ENCODE data around the gene CDC73. TPM values are rescaled to one million over a fixed set of nuclear protein-coding genes. Genes with fewer than 3 reads are reported as not detected.

CDC73 gene
- total and polyA plus RNA-seq, 3 donors from 2014 or later, result 31.4 to 47.1 (median 39.6) TPM

DNA sequence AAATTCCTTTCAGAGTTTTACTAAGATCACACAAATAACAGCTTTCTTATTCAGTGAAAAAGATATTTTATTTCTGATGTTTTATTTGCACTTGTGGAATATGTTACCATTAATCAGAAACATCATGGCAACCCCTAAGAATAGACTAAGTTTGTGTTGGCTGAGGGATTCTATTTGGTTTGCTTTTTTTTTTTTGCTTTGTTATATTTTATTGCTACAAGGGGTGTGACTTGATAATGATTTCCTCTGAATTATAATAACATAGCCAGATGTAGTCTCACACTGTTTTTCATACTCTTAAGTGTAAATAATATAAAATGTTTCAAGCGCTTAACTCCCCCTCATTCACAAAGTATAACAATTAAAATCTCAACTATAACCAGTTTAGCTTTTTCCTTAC is 36.6 kb upstream of the CDC73 start:
- TF ChIP-seq, protein P1, sequence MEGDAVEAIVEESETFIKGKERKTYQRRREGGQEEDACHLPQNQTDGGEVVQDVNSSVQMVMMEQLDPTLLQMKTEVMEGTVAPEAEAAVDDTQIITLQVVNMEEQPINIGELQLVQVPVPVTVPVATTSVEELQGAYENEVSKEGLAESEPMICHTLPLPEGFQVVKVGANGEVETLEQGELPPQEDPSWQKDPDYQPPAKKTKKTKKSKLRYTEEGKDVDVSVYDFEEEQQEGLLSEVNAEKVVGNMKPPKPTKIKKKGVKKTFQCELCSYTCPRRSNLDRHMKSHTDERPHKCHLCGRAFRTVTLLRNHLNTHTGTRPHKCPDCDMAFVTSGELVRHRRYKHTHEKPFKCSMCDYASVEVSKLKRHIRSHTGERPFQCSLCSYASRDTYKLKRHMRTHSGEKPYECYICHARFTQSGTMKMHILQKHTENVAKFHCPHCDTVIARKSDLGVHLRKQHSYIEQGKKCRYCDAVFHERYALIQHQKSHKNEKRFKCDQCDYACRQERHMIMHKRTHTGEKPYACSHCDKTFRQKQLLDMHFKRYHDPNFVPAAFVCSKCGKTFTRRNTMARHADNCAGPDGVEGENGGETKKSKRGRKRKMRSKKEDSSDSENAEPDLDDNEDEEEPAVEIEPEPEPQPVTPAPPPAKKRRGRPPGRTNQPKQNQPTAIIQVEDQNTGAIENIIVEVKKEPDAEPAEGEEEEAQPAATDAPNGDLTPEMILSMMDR (IDR thresholded peaks at IDR 0.05), result no peak
- TF ChIP-seq POLR2A (IDR thresholded peaks at IDR 0.05), result no peak
- WGBS, 2 donors, result 88 to 98% methylated on average over 1 of the region's 1 CpG
- Histone ChIP-seq H3K27me3 (no peaks in the 10 kb centered on the region), H3K36me3 (ENCODE audit: low read depth, missing control alignments) (peaks cover 3% of the 10 kb centered on the region), H3K4me1 (no peaks in the 10 kb centered on the region), H3K27ac (no peak overlapping the region), H3K4me3 (no peak overlapping the region), H3K9me3 (no peaks in the 10 kb centered on the region)
- no peak for DNase-seq
- intact Hi-C loops (cut with DNase I; ENCODE audit: low total_unique reads), result no loop called here

DNA sequence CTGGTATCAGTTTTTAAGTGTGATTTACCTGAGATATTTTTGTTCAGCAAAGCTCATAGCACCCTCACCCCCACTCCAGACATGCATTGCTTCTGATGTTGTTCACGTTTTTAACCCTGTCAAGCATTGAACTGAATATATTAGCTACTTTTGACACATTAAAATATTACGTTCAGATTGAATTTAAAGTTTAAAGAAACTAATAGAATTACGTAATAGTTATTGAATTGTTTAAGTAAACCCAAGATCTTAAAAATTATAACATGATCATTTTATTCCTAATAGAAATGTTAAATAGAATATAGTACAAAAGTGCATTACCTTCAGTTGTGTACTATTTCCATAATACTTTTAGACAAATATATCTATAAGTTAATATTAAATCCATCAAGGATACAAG is 35.5 kb upstream of the CDC73 start:
- intact Hi-C loops (cut with DNase I; ENCODE audit: low total_unique reads), result no loop called here
- Histone ChIP-seq H3K27me3 (no peaks in the 10 kb centered on the region), H3K9me3 (no peaks in the 10 kb centered on the region), H3K27ac (no peak overlapping the region), H3K36me3 (ENCODE audit: low read depth, missing control alignments) (no peaks in the 10 kb centered on the region), H3K4me3 (no peak overlapping the region), H3K4me1 (no peaks in the 10 kb centered on the region)
- no peak for DNase-seq
- WGBS, 2 donors, result 93% methylated on average over 3 of the region's 3 CpGs
- TF ChIP-seq POLR2A (IDR thresholded peaks at IDR 0.05), result no peak
- TF ChIP-seq, protein P1 (IDR thresholded peaks at IDR 0.05), result no peak

DNA sequence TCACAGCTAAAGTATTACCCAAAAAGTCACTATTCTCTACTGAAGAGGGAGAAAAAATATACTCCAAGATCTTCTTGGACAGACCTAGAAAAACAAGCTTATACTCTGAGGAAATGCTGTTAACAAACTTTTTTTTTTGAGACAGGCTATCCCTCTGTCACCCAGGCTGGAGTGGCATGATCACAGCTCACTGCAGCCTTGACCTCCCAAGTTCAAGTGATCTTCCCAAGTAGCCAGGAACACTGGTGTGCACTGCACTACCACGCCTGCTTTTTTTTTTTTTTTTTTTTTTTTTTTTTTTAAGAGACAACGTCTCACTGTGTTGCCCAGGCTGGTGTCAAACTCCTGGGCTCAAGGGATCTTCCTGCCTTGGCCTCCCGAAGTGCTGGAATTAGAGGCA is 33.9 kb upstream of the CDC73 start:
- no peak overlapping the region for H3K4me3 ChIP-seq
- H3K27ac ChIP-seq, result peak overlapping the region in 1 of 2 donors; percentile 38
- 28 to 54% methylated on average over 3 of the region's 3 CpGs for WGBS, 2 donors
- H3K4me1 ChIP-seq, result no peaks in the 10 kb centered on the region
- intact Hi-C loops (cut with DNase I; ENCODE audit: low total_unique reads), result no loop called here
- TF ChIP-seq, protein P1 (IDR thresholded peaks at IDR 0.05), result no peak
- TF ChIP-seq POLR2A (IDR thresholded peaks at IDR 0.05), result no peak
- DNase-seq, result peak; percentile 24
- no peaks in the 10 kb centered on the region for H3K9me3 ChIP-seq
- H3K36me3 ChIP-seq (ENCODE audit: low read depth, missing control alignments), result no peaks in the 10 kb centered on the region
- H3K27me3 ChIP-seq, result no peaks in the 10 kb centered on the region

DNA sequence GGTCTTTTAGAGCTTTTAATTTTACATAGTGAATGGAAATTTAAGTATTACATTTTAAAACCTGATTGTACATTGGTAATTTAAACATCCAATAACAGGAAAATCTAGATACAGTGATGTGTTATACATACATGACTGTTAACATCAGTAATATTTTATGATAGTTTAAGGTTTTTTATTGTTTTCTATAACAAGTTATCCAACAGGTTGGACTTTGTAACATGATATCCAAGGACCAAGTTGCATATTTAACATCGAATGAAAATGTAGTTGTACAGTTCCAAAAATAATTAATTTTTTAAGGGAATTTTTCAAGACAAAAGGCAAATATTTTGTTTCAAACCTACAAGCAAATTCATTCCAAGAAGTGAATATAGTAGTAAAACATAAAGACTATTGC is 31.0 kb upstream of the CDC73 start:
- Histone ChIP-seq H3K9me3 (no peaks in the 10 kb centered on the region), H3K27ac (no peak overlapping the region), H3K4me3 (no peak overlapping the region), H3K36me3 (ENCODE audit: low read depth, missing control alignments) (no peaks in the 10 kb centered on the region), H3K4me1 (no peaks in the 10 kb centered on the region), H3K27me3 (no peaks in the 10 kb centered on the region)
- intact Hi-C loops (cut with DNase I; ENCODE audit: low total_unique reads), result no loop called here
- DNase-seq, result no peak
- 59 to 60% methylated on average over 1 of the region's 1 CpG for WGBS, 2 donors
- TF ChIP-seq, protein P1 (IDR thresholded peaks at IDR 0.05), result no peak
- TF ChIP-seq POLR2A (IDR thresholded peaks at IDR 0.05), result no peak

DNA sequence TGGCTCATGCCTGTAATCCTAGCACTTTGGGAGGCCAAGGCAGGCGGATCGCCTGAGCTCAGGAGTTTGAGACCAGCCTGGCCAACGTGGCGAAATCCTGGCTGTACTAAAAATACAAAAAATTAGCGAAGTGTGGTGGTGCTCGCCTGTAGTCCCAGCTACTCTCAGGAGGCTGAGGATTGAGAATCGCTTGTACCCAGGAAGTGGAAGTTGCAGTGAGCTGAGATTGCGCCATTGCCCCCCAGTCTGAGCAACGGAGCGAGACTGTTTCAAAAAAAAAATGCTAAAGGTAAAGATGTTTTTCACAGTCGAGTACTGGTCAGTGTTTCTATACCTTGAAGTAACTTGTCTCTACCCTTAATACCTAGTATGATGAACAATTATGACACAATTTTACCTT is 27.7 kb upstream of the CDC73 start:
- TF ChIP-seq, protein P1 (IDR thresholded peaks at IDR 0.05), result no peak
- TF ChIP-seq POLR2A (IDR thresholded peaks at IDR 0.05), result no peak
- Histone ChIP-seq H3K36me3 (ENCODE audit: low read depth, missing control alignments) (no peaks in the 10 kb centered on the region), H3K9me3 (no peaks in the 10 kb centered on the region), H3K27ac (no peak overlapping the region), H3K4me1 (no peaks in the 10 kb centered on the region), H3K4me3 (no peak overlapping the region), H3K27me3 (no peaks in the 10 kb centered on the region)
- intact Hi-C loops (cut with DNase I; ENCODE audit: low total_unique reads), result no loop called here
- no peak for DNase-seq
- WGBS, 2 donors, result 91 to 95% methylated on average over 11 of the region's 11 CpGs

All from testis (tissue), 3 donors.